Epithelial cell of proximal tubule (primary cell): ENCODE data around the gene LAMA2. TPM values are rescaled to one million over a fixed set of nuclear protein-coding genes. Genes with fewer than 3 reads are reported as not detected.
"Not testable (repeated sequence)": the region's sequence is repeated elsewhere in the genome, so short reads cannot be mapped to it uniquely, and the experiment has no call there.

ENCODE experiments used
- DNase-seq: peaks from one replicate; pipeline ENCODE4 v3.0.0-alpha.2; 2011; ENCODE audit warnings: low read depth
- H3K4me3 ChIP-seq: 2 replicates; pipeline ENCODE4 v1.5.1; 2011; ENCODE audit warnings: low read depth, mild to moderate bottlenecking, low read length
- CTCF ChIP-seq: conservative IDR thresholded peaks from 2 replicates; pipeline ENCODE4 v1.5.1; 2012; ENCODE audit warnings: low read depth, mild to moderate bottlenecking, low read length
- total RNA-seq: library from RNA; depleted of rRNA; stranded (reverse); fragments of >200 nt; gene quantifications from 2 replicates; pipeline ENCODE4 v1.2.3, GENCODE V29; 2015

The LAMA2 gene
- total RNA-seq, 1 donor from 2014 or later: 0.69 TPM

GRCh38 chr6:129153257-129153656, 270.3 kb downstream of the LAMA2 start:
- no peak for TF ChIP-seq CTCF
- DNase-seq: no peak
- H3K4me3 ChIP-seq: no peak overlapping the region

GRCh38 chr6:129159242-129159641, 276.3 kb downstream of the LAMA2 start:
- not testable (repeated sequence) for DNase-seq, H3K4me3 ChIP-seq

GRCh38 chr6:129162605-129163004, 279.7 kb downstream of the LAMA2 start:
- H3K4me3 ChIP-seq: no peak overlapping the region
- no peak for DNase-seq
- TF ChIP-seq CTCF: no peak

GRCh38 chr6:129163551-129163950, 280.6 kb downstream of the LAMA2 start:
- H3K4me3 ChIP-seq: no peak overlapping the region
- no peak for DNase-seq
- TF ChIP-seq CTCF: no peak

GRCh38 chr6:129164032-129164431, 281.1 kb downstream of the LAMA2 start:
- no peak overlapping the region for H3K4me3 ChIP-seq
- no peak for DNase-seq
- no peak for TF ChIP-seq CTCF

- not testable (repeated sequence) for DNase-seq
- H3K4me3 ChIP-seq: peak overlapping the region; percentile 43
These were observed 289.5 kb downstream of the LAMA2 start for GRCh38 chr6:129172279-129172995.

GRCh38 chr6:129175066-129175465, 292.1 kb downstream of the LAMA2 start:
- DNase-seq: no peak

More at GRCh38 chr6:129175066-129175465, 292.1 kb downstream of the LAMA2 start:
- no peak for TF ChIP-seq CTCF
- H3K4me3 ChIP-seq: no peak overlapping the region
